A204.1 (cell line): ENCODE data around the gene GMPR.

Source experiments
- FAIRE-seq: peaks from 2 replicates; lab custom pipeline; 2012; peaks lifted over from hg19 to GRCh38; lab: Jason Lieb, UNC

GMPR gene

DNA sequence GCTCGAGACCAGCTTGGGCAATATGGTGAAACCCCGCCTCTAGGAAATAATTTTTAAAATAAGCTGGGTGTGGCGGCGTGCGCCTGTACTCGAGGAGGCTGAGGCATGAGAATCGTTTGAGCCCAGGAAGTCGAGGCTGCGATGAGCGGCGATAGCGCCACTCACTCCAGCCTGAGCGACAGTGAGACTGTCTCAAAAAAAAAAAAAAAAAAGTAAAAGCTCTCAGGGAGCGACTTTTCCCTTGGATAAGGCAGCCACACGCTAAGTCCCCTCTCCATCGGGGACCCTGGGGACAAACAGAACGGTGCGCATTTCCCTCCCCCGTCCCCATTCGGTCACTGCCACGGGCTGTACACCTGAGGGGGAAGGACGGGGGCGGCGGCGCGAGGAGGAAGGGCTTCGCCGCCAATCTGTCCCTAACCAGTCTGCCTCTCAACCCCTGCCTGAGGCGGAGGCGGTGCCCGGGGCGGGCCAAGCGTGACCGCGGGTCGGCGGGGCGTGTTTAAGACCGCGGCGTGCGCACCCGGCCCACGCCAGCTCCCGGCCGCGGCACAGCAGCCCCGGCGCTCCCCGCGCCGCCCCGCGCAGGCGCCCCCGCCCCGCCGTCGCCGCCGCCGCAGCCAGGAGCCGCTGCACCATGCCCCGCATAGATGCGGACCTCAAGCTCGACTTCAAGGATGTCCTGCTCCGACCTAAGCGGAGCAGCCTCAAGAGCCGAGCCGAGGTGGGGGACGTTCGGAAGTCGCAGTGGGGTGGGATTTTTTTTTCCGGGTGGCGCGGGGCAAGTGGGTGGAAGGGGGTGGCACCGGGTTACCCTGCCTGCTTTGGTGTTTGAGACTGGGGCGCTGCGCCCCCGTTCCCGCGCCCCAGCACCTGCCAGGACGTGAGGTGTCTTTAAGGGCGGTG, at the start of gene GMPR:
Gene GMPR, plus strand, starts transcription at position 531 of the 906 bp plus-strand sequence. Its CDS starts 107 bp downstream, at position 638.
- no peak for FAIRE-seq

DNA sequence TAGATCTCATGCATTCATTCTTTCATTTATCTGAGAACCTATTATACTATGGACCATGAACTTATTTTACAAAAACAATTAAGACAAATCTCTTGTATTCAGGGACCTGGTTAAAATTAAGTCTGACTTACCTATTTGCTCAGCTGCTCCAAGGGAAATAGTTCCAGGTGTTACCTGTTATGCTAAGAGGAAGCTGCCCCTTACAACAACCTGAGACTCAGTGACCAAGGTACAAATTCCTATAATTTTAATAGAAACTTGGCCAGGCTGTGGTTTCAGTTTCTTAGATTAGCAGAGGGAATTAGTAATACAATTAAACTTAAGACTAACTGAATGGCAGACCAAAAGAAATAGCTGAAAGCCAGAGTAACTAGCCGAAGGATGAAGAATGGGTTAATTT, 48.2 kb upstream of the GMPR start:
- no peak for FAIRE-seq

GRCh38 chr6:16196260-16196983, 42.0 kb upstream of the GMPR start:
- FAIRE-seq = no peak

DNA sequence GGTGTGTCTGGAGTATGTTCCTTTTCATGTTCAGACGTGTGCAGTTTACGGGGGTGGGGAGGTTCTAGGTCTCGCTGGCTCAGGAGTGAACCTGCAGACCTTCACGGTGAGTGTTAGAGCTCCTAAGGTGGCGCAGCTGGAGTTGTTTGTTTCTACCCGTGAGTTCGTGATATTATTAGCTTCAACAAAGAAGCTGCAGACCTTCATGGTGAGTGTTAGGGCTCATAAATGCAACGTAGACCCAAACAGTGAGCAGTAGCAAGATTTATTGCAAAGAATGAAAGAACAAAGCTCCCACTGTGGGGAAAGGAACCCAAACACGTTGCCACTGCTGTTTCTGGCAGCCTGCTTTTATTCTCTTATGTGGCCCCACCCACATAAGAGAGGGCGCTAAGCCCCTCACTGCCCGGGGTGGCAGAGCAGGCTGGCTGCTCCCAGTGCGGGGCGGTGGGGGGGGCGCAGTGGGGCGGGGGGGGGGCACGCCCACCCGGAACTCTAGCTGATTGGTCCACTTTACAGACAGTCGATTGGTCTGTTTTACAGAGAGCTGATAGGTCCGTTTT, 41.3 kb upstream of the GMPR start:
- FAIRE-seq = no peak

- no peak for FAIRE-seq
Observed at GRCh38 chr6:16198061-16198705, 40.2 kb upstream of the GMPR start.

GRCh38 chr6:16199804-16200203, 38.6 kb upstream of the GMPR start:
- FAIRE-seq = no peak

- FAIRE-seq = no peak
Observed at GRCh38 chr6:16200321-16200883, 38.0 kb upstream of the GMPR start.

DNA sequence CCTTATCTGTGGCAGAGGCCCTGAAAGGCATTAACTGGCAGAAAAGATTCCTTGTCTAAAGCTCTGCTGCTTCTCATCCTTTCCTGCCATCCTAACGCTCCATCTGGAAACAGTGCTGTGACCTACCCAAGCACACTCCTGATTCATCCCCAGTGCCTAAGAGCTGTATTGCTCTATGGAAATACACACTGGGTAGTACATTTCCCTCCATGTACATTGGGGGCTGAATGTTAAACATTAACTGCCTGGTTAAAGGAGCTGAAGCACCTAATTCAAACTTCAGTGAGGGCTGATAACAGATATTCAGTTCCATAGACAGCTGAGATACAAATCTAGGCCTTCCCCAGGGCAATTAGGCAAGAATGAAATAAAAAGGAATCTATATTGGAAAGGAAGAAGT, 36.7 kb upstream of the GMPR start:
- FAIRE-seq = no peak

DNA sequence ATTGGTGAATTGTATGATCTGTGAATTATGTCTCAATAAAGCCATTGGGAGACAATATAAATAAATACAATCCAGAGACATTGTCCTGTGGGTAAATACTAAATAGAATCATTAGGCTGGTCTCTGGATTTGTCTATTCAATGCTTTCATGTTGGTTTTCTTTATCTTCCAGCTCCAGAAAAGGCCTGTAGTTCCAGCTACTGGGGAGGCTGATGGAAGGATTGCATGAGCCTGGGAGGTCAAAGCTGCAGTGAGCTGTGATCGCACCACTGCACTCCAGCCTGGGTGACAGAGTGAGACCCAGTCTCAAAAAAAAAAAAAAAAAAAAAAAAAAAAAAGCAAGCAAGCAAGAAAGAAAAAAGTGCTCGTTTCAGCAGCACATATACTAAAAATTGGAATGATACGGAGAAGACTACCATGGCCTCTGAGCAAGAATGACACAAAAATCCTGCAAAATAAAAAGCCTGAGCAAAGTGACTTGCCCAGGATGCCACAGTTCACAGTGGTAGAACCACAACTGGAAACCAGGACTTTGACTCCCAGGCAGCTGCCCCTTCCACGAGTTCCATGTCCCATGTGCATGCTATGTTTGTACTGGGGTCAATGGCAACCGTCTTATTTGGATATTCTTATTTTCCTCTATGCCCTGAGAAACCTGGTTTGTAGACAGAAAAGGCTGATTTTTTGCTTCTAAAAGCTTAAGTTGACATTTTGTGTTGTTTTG, 33.6 kb upstream of the GMPR start:
- no peak for FAIRE-seq

DNA sequence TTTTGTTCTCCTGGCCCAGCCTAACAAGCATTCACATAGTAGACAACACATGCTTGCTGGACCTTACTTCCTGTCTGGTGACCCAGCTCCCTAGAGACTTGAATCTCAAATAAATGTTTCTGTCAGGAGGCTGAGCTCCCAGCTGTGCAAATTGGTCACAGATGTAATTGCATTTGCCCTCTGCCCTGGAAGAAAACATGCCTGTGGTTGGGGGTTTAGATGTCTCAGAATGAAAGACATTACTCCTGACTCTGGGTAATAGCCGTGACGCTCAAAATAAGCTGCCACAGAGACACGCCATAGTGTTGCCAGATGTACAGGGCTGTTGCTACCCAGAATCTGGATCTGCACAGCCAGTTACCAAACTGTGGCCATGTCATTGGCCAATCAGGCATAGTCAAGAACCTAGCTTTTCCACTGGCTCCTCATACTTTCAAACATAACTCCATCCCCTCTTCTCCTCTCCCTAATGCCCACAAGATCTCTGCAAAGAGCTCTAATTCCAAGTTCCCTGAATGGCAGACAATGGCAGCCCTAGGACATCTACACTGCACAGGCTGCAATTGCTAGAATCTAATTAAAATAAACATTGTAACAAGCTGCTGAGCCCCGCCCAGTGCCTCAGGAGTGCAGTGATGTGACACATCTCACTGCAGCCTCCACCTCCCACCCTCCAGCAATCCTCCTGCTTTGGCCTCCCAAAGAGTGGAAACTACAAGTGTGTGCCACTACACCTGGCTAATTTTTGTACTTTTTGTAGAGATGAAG, 32.8 kb upstream of the GMPR start:
- FAIRE-seq = no peak

GRCh38 chr6:16206595-16207037, 31.8 kb upstream of the GMPR start:
- FAIRE-seq = peak; percentile 82

- FAIRE-seq = no peak
Observed at GRCh38 chr6:16208989-16209388, 29.4 kb upstream of the GMPR start.

DNA sequence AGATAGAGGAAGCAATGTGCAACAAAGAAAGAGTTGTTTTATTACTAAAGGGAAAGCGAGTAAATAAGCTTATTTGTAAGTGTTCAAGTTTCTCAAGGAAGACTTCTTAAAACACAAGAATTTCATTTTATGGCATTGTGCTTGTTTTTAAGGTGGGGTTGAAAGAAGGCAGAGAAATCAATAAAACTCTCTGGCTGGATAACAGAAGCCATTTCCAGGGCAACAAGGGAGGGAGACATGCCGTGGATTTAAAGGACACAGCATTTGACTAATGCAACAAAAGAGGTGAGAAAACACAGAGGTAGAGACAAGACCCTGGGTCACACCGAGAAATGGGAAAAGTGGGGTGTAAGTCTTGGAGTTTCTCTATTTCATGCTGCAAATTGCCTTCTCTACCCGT, 28.8 kb upstream of the GMPR start:
- no peak for FAIRE-seq

DNA sequence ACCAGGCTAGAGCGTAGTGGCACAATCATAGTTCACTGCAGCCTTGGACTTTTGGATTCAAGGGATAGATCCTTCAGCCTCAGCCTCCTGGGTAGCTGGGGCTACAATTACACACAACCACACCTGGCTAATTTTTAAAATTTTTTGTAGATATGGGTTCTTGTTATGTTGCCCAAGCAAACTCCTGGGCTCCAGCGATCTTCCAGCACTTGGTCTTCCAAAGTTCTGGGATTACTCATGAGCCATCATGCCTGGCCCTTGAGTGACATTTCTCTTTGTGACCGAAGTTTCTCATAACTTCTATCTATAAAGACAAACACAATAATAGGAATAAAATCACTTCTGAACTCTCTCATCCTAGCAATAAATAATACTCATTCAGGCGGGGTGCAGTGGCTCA, 26.1 kb upstream of the GMPR start:
- FAIRE-seq = no peak

DNA sequence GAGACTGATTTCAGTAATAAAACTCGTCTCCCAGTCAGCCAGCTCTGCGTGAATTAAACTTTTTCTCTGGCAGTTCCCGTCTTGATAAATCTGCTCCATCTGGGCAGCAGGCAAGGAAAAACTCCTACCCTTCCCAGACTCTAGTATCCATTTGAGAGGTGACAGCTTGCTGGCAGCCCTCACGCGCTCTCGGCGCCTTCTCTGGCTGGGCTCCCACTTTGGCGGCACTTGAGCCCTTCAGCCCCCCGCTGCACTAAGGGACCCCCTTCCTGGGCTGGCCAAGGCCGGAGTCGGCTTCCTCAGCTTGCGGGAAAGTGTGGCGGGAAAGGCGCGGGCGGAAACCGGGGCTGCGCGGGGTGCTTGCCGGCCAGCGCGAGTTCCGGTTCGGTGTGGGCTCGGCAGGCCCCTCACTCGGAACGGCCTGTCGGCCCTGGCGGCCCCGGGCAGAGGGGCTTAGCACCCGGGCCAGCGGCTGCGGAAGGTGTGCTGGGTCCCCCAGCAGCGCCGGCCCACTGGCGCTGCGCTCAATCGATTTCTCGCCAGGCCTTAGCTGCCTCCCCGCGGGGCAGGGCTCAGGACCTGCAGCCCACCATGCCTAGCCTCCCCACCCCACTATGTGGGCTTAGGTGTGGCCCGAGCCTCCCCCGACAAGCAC, 21.8 kb upstream of the GMPR start:
- no peak for FAIRE-seq

DNA sequence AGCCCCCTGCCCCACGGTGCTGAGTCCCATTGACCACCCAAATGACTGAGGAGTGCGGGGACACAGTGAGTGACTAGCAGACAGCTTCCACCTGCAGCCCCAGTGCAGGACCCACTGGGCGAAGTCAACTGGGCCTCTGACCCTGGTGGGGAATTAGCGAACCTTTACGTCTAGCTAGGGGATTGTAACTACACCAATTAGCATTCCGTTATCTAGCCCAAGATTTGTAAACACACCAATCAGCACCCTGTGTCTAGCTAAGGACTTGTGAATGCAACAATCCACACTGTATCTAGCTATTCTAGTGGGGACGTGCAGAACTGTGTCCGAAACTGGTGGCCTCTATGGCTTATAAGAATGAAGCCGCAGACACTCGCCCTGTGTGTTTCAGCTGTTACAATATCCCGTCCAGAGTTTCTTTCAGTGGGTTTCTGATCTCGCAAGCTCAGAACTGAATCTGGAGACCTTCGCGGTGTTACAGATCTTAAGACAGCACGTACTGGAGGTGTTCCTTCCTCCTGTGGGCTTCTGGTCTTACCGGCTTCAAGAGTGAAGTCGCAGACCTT, 21.1 kb upstream of the GMPR start:
- FAIRE-seq = no peak

DNA sequence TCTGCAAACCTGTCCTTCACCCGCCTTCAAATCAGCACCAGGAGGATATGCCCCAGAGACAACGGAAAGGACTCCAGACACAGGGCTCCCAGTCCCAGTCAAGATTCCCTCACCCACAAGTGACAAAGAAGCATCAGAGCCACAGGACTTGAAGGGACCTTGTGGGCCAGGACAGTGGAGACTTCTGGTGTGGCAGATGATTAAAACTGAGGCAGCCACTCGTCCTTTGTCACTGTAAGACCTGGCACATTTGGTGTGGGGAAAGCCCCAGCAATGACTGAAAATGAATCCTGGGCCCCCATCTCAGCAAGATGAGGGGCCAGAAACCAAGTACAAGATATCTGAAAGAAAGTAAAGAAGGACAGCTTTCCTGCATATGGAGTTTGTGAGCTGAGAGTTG, 15.6 kb upstream of the GMPR start:
- no peak for FAIRE-seq

GRCh38 chr6:16223362-16223761, 15.0 kb upstream of the GMPR start:
- FAIRE-seq = no peak

GRCh38 chr6:16224409-16224808, 14.0 kb upstream of the GMPR start:
- no peak for FAIRE-seq
